Cerebellar nuclear complex (tissue), 1 donor: ENCODE measurements around the gene MYO7B.
A peak's percentile ranks its signal among the peaks of the same experiment; 100 is the strongest.
"Not testable (repeated sequence)": the region's sequence is repeated elsewhere in the genome, so short reads cannot be mapped to it uniquely, and the experiment has no call there.

ENCODE experiments used
- DNase-seq, 2 experiments: peaks; one replicate each; lab custom pipeline; 2025; lab: John Stamatoyannopoulos, UW

Gene MYO7B

DNA sequence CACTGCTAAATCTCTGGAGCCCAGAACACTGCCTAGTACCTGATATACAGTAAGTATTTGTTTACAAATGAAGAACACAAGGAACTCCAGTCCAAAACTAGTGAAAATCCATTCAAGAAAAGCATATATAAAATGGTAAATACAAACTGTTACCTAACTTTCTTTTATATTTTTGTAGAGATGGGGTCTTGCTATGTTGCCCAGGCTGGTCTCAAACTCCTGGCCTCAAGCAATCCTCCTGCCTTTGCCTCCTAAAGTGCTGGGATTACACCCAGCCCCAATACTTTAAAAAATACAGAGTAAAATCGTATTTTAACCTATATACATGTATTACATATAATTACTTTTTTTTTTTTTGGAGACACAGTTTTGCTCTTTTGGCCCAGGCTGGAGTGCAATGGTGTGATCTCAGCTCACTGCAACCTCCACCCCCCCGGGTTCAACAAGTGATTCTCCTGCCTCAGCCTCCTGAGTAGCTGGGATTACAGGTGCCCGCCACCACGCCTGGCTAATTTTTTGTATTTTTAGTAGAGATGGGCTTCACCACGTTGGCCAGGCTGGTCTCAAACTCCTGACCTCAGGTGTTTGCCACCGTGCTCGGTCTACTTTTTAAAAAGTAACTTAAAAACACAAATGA lies 11.2 kb upstream of the MYO7B start:
- DNase-seq: not testable (repeated sequence)

DNA sequence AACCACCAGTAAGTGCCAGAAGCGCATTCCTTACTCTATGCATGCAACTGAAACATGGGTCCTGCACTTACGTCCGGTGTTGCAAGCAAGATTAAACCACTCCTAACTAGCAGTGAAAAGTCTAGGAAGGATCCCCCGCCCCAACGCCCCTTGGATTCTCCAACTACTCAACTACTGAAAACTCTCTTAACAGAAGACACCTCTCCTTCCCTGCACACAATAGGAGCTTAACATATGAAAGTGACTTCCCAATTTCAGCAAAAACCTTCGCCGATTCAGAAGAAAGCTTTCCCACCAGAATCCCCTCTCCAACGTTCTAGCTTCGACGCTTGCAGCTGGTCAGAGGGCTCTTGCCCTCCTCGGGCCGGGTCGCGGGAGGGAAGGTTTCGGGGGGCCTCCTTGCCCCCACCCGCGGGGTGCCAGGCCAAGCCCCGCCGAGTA lies 9.8 kb upstream of the MYO7B start:
- no peak for DNase-seq

- peak; percentile 81 to 82 for DNase-seq
These were observed 9.1 kb upstream of the MYO7B start, which contains the start of gene IWS1 for GRCh38 chr2:127526132-127527000. Gene IWS1, minus strand, starts transcription at chr2:127526489. Its CDS starts 281 bp downstream, at chr2:127526208.

GRCh38 chr2:127527001-127527804 lies 8.3 kb upstream of the MYO7B start:
- DNase-seq: no peak

- DNase-seq: no peak
These were observed 7.0 kb upstream of the MYO7B start for GRCh38 chr2:127528487-127528886.

DNA sequence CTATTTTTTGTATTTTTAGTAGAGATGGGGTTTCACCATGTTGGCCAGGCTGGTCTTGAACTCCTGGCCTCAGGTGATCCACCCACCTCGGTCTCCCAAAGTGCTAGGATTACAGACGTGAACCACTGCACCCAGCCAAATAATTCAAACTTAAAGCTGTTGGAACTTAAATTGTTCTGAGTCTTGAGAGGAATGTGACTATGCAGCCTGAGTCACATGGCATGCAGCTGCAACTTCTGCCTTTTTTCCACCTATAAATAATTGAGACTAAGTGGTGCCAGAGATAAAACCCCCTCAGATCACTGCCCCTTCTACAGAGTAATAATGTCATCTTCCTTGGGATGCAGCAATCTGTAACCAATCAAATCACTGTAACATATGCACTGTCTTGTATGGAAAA lies 6.1 kb upstream of the MYO7B start:
- not testable (repeated sequence) for DNase-seq

GRCh38 chr2:127530245-127531140 lies 5.0 kb upstream of the MYO7B start:
- no peak for DNase-seq

- DNase-seq: no peak
These were observed 4.2 kb upstream of the MYO7B start for GRCh38 chr2:127531221-127531648.

DNA sequence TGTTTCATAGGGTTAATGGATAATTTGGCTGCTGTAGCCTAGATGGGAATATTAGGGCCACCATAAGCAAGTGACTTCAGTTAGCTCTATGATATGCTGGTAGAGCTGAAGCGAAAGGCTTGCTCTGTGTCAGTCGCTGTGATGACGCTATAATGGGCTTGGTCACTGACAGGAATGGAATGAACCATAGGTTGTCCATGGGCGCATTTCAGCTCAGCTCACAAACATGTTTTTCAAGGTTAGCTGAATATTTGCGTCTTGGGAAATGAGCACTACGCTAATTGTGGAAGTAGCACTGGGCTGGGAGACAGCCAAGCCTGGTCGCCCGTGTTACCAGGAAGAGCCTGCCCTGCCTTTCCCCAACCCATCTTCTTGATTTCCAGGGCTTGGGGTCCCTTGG lies 3.2 kb upstream of the MYO7B start:
- no peak for DNase-seq

GRCh38 chr2:127535918-127536317 lies 435 bp downstream of the MYO7B start:
- no peak for DNase-seq

DNA sequence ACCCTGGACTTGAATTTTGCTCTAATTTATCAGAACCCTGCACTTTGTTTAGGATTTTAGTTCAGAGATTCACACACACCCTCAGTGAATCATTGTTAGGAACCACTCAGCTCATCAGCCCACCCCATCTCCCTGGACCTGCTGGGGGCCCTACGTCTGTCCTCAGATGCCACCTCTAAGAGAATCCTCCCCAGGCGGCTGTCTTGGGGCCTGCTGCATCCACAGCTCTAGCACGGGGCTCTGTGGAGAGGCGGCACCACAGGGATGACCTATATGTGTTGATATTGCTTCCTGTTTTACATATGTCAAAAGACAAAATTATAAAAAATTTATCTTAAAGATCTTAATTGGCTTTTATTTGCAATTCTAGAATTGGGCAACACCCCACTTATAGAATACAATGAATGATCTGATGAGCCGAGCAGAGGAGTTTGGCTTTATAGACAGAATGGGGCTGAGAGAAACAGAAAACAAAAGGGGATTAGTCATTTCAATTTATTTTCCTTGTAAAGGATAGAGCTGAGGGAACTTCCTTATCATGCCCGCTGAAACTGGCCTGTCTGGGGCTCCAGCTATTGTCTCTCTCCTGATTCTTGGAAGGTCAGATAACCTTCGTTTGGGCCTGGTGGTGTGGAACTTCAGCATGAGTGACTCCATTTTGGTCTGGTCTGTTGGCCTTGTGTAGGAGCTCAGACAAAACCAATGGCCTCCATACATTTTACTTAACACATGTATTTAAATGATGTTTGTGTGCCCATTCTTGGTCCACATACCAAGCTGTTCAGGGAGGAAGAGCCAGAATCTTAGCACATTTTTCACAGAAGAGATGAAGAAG lies 1.4 kb downstream of the MYO7B start:
- no peak for DNase-seq

GRCh38 chr2:127537644-127538043 lies 2.2 kb downstream of the MYO7B start:
- DNase-seq: no peak

GRCh38 chr2:127541809-127542208 lies 6.3 kb downstream of the MYO7B start:
- no peak for DNase-seq

DNA sequence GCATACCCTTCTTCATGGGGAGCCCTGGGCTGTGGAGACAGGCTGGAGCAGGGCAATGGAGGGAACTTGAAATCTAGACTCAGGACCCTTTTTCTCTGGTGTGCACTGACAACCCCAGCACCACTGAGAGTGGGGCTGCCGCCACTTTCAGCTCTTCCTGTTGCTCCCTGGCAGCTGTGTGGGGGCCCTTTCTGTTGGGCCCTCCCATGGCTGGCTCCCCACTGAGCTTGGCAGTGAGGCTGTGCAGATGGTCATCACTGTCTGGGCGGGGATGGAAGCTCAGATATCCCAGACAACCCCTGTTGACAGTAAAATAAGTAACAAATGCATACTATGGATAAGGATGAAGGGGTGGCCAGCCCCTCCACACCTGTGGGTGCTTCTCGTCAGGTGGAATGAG lies 6.7 kb downstream of the MYO7B start:
- DNase-seq: no peak

GRCh38 chr2:127543013-127543501 lies 7.6 kb downstream of the MYO7B start:
- not testable (repeated sequence) for DNase-seq

- no peak for DNase-seq
These were observed 9.7 kb downstream of the MYO7B start for GRCh38 chr2:127545189-127545588.

- no peak for DNase-seq
These were observed 10.3 kb downstream of the MYO7B start for GRCh38 chr2:127545796-127546195.

- DNase-seq: no peak
These were observed 11.3 kb downstream of the MYO7B start for GRCh38 chr2:127546797-127547196.

- DNase-seq: no peak
These were observed 15.9 kb downstream of the MYO7B start for GRCh38 chr2:127551221-127551930.

- DNase-seq: no peak
These were observed 16.9 kb downstream of the MYO7B start for GRCh38 chr2:127552336-127552735.
